ENCODE measurements around the gene TGM2.

TGM2 gene

DNA sequence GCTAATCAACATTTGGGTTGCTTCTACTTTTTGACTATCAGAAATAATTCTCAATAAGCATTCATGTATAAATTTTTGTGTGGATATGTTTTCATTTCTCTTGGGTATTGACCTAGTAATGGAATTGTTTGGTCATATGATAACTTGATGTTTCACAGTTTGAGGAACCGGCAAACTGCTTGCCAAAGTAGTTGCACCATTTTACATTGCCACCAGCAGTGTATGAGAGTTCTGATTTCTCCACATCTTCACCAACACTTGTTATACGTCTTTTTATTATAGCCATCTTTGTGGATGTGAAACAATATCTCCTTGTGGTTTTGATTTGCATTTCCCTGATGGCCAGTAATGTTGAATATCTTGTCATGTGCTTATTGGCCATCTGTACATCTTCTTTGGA, 42.6 kb upstream of the TGM2 start:
- Histone ChIP-seq H3K27ac (ENCODE audit: low read depth, low read length) (no peak overlapping the region), H3K4me1 (ENCODE audit: insufficient read depth, low read length) (peaks cover 3% of the 10 kb centered on the region), H3K27me3 (ENCODE audit: control insufficient read depth in 1 of 2, insufficient read depth in 2 of 2, low read length in 2 of 2) (no peaks in the 10 kb centered on the region), H3K36me3 (ENCODE audit: insufficient read depth, low read length) (no peaks in the 10 kb centered on the region), H3K9me3 (ENCODE audit: low read length) (no peaks in the 10 kb centered on the region), H3K9ac (ENCODE audit: low read length) (no peak overlapping the region), H3K4me3 (ENCODE audit: low read depth in 1 of 2, low read length in 2 of 2) (no peak overlapping the region)

DNA sequence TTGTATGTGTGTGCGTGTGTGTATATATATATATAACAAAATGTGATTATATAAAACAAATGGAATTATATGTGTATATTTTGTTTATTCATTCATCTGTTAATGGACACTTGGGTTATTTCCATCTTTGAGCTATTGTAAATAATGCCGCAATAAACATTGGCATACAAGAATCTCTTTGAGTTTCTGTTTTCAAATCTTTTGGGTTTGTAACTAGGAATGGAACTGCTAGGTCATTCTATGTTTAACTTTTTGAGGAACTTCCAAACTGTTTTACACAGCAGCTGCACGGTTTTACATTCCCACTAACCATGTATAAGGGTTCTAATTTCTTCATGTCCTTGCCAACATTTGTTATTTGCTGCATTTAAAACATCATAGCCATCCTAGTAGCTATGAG, 39.9 kb upstream of the TGM2 start:
- no peaks in the 10 kb centered on the region for H3K36me3 ChIP-seq (ENCODE audit: insufficient read depth, low read length)
- no peak overlapping the region for H3K4me3 ChIP-seq (ENCODE audit: low read depth in 1 of 2, low read length in 2 of 2)
- no peak overlapping the region for H3K27ac ChIP-seq (ENCODE audit: low read depth, low read length)
- no peak overlapping the region for H3K9ac ChIP-seq (ENCODE audit: low read length)
- no peaks in the 10 kb centered on the region for H3K4me1 ChIP-seq (ENCODE audit: insufficient read depth, low read length)
- no peaks in the 10 kb centered on the region for H3K9me3 ChIP-seq (ENCODE audit: low read length)
- no peaks in the 10 kb centered on the region for H3K27me3 ChIP-seq (ENCODE audit: control insufficient read depth in 1 of 2, insufficient read depth in 2 of 2, low read length in 2 of 2)

DNA sequence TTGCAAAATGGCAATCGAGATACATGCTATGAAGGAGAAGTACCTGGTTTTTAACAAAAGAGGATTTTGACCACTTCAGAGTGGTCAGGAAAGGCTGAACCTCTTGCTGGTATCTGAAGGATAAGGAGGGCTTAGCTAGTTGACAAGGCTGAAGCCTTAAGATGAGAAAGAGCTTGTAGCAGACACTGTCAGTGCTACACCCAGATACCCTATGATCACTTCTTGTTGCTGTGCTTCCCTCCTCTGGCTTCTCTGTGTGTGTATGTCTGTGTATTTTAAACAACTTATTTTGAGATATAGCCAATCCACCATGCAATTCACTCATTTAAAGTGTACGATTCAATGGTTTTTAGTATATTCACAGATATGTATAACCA, 38.9 kb upstream of the TGM2 start:
- Histone ChIP-seq H3K9me3 (ENCODE audit: low read length) (no peaks in the 10 kb centered on the region), H3K36me3 (ENCODE audit: insufficient read depth, low read length) (no peaks in the 10 kb centered on the region), H3K4me3 (ENCODE audit: low read depth in 1 of 2, low read length in 2 of 2) (no peak overlapping the region), H3K9ac (ENCODE audit: low read length) (no peak overlapping the region), H3K27ac (ENCODE audit: low read depth, low read length) (no peak overlapping the region), H3K4me1 (ENCODE audit: insufficient read depth, low read length) (no peaks in the 10 kb centered on the region), H3K27me3 (ENCODE audit: control insufficient read depth in 1 of 2, insufficient read depth in 2 of 2, low read length in 2 of 2) (no peaks in the 10 kb centered on the region)

DNA sequence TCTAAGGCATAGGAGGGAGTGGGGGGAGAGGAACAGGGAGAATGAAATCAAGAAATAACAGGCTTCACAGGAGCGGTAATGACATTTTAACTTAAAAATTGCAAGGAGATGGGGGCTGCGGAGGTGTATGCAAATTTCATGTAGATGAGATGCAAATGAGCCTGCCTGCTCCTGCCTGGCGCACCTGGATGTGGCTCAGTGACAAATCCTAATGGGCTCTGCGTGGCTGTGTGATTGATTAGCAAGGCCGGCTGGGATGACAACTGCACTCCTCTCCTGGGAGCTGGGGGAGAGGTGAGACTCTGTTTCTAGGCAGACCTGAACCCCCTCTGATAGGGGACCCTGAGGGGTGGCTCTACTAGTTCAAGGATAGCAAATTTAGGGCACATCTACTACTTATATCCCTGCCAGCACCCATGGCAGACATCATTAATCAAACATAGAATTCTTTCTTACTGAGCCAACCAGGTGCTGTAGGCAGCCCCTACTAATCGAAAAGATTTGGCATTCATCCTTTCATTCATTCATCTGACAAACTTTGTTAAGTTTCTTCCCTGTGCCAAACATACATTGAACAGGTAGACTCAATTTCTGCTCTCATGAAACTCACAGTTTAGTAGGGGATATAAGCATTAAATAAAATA, 38.4 kb upstream of the TGM2 start:
- Histone ChIP-seq H3K9ac (ENCODE audit: low read length) (no peak overlapping the region), H3K36me3 (ENCODE audit: insufficient read depth, low read length) (no peaks in the 10 kb centered on the region), H3K4me1 (ENCODE audit: insufficient read depth, low read length) (no peaks in the 10 kb centered on the region), H3K27me3 (ENCODE audit: control insufficient read depth in 1 of 2, insufficient read depth in 2 of 2, low read length in 2 of 2) (no peaks in the 10 kb centered on the region), H3K4me3 (ENCODE audit: low read depth in 1 of 2, low read length in 2 of 2) (no peak overlapping the region), H3K27ac (ENCODE audit: low read depth, low read length) (no peak overlapping the region), H3K9me3 (ENCODE audit: low read length) (no peaks in the 10 kb centered on the region)

DNA sequence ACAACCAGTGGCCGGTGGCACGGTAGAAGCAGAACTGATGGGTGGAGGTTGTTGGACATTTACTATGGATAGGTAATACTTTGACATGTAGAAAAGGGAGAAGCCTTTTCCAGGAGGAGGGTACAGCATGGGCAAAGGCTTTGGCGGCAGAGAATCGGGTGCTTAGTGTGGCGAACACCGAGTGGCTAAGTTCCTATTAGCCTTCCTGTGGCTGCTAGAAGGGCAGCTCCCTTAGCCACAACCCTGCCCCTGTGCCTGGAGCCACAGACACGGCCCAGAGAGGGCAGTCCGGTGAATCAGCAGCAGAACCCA, 37.9 kb upstream of the TGM2 start:
- Histone ChIP-seq H3K27ac (ENCODE audit: low read depth, low read length) (no peak overlapping the region), H3K4me3 (ENCODE audit: low read depth in 1 of 2, low read length in 2 of 2) (no peak overlapping the region), H3K36me3 (ENCODE audit: insufficient read depth, low read length) (no peaks in the 10 kb centered on the region), H3K27me3 (ENCODE audit: control insufficient read depth in 1 of 2, insufficient read depth in 2 of 2, low read length in 2 of 2) (no peaks in the 10 kb centered on the region), H3K9me3 (ENCODE audit: low read length) (no peaks in the 10 kb centered on the region), H3K9ac (ENCODE audit: low read length) (no peak overlapping the region), H3K4me1 (ENCODE audit: insufficient read depth, low read length) (no peaks in the 10 kb centered on the region)

DNA sequence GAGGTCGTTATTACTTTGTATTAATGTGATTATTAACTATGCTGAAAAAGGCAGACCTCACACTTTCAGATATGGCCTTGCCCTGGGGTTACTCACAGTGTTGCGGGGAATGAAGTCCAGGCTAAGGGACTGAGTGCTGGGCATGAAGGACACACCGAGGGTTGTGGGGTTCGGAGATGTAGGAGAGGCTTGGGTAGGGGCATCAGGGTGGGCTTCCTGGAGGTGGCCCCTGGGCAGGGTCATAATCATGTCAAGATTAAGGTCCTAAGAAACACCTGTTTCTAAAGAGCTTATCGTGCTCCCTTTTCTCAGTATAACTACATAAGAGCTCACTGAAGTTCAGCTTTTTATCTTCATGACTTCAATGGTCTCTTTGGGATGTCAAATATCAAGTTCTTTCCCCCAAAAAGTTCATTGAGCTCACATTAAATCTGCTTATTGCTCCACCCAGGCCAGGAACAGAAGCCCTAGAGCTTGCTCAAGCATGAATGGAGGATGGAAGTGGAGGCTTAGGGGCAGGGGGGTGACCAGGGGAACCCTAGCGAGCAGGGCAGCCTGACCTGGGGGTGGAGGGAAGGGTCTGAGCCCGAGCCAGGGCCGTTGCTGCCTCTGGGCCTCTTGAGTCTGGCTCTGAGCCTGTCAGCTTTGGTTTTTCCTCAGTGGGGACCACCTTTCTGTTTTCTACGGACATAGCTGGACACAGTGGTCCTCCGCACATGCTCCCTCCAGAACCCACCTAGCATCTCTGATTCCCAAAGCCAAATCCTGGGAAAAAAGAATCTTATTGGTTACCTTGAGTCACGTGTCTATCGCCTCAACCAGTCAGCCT, 37.3 kb upstream of the TGM2 start:
- H3K4me1 ChIP-seq (ENCODE audit: insufficient read depth, low read length) = no peaks in the 10 kb centered on the region
- H3K9me3 ChIP-seq (ENCODE audit: low read length) = no peaks in the 10 kb centered on the region
- no peak overlapping the region for H3K9ac ChIP-seq (ENCODE audit: low read length)
- no peaks in the 10 kb centered on the region for H3K36me3 ChIP-seq (ENCODE audit: insufficient read depth, low read length)
- no peaks in the 10 kb centered on the region for H3K27me3 ChIP-seq (ENCODE audit: control insufficient read depth in 1 of 2, insufficient read depth in 2 of 2, low read length in 2 of 2)
- no peak overlapping the region for H3K27ac ChIP-seq (ENCODE audit: low read depth, low read length)
- no peak overlapping the region for H3K4me3 ChIP-seq (ENCODE audit: low read depth in 1 of 2, low read length in 2 of 2)

DNA sequence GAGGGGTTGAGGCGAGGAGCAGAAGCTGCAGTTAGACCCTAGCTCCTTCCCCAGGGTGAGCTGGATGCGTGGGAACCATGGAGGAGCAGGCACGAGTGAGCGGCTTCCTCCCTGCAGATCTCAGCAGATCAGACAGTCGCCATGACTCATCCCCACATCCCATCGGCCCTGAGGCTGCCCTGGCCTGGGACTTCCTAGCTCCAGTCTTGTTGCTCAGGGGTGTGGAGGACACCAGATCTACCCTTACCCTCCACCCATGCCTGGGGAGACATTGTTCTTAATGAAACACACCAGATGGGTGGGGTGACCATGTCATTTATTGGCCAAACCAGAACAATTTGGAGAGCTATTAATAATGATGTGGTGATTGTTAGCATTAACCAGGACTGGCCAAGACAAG, 36.3 kb upstream of the TGM2 start:
- H3K4me3 ChIP-seq (ENCODE audit: low read depth in 1 of 2, low read length in 2 of 2) = no peak overlapping the region
- no peaks in the 10 kb centered on the region for H3K4me1 ChIP-seq (ENCODE audit: insufficient read depth, low read length)
- no peak overlapping the region for H3K9ac ChIP-seq (ENCODE audit: low read length)
- H3K27ac ChIP-seq (ENCODE audit: low read depth, low read length) = no peak overlapping the region
- no peaks in the 10 kb centered on the region for H3K36me3 ChIP-seq (ENCODE audit: insufficient read depth, low read length)
- no peaks in the 10 kb centered on the region for H3K9me3 ChIP-seq (ENCODE audit: low read length)
- H3K27me3 ChIP-seq (ENCODE audit: control insufficient read depth in 1 of 2, insufficient read depth in 2 of 2, low read length in 2 of 2) = no peaks in the 10 kb centered on the region

DNA sequence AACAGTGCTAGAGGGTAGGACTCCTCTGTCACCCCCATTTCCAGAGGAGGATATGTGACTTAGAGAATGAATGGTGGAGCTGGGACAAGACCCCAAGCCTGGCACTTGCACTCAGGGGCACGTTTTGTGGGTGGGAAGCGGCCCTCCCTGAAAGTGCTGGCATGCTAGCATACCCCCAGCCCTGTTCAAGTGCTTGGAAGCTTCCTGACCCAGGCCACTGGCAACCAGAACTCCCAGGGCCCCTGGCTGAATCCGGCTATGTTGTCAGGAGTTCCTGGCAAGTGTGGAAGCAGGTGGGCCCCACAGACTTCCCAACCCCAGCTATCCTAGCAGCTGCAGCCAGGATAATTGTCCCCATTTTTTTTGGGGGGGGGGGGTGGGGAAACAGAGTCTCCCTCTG, 35.6 kb upstream of the TGM2 start:
- Histone ChIP-seq H3K27me3 (ENCODE audit: control insufficient read depth in 1 of 2, insufficient read depth in 2 of 2, low read length in 2 of 2) (no peaks in the 10 kb centered on the region), H3K4me1 (ENCODE audit: insufficient read depth, low read length) (no peaks in the 10 kb centered on the region), H3K9me3 (ENCODE audit: low read length) (no peaks in the 10 kb centered on the region), H3K27ac (ENCODE audit: low read depth, low read length) (no peak overlapping the region), H3K36me3 (ENCODE audit: insufficient read depth, low read length) (no peaks in the 10 kb centered on the region), H3K9ac (ENCODE audit: low read length) (no peak overlapping the region), H3K4me3 (ENCODE audit: low read depth in 1 of 2, low read length in 2 of 2) (no peak overlapping the region)

DNA sequence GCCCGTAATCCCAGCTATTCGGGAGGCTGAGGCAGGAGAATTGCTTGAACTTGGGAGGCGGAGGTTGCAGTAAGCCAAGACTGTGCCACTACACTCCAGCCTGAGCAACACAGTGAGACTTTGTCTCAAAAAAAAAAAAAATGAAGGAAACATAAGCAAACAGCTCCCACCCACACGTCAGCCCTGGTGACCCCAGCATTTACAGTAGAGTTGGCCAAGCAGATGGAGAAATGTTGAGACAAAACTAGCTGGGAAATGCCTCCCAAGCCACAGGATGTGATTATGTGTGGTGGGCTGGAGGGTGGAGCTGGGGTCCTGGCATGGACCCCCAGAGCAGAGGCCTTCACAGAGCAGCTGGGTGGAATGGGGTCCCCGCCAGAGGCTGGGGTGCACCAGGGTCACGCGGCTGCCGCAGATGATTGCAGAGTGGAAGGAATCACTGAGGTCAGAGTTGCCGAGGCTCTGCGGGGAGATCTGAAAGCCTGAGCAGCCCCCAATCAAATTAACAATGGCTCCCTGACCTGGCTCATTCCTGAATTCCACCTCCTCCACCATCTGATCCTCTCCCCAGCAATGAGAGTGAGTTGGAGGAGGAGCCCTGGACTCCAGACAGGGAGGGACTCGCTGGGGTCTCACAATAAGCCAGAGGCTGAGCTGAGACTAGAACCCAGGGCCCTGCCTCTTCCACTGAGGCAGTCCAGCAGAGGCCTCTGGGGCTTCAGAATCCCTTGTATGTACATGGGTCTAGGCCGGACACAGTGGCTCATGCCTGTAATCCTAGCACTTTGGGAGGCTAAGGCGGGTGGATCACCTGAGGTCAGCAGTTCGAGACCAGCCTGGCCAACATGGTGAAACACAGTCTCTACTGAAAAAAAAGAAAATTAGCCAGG, 34.7 kb upstream of the TGM2 start:
- H3K27me3 ChIP-seq (ENCODE audit: control insufficient read depth in 1 of 2, insufficient read depth in 2 of 2, low read length in 2 of 2) = no peaks in the 10 kb centered on the region
- no peaks in the 10 kb centered on the region for H3K4me1 ChIP-seq (ENCODE audit: insufficient read depth, low read length)
- H3K36me3 ChIP-seq (ENCODE audit: insufficient read depth, low read length) = no peaks in the 10 kb centered on the region
- H3K9me3 ChIP-seq (ENCODE audit: low read length) = no peaks in the 10 kb centered on the region
- no peak overlapping the region for H3K9ac ChIP-seq (ENCODE audit: low read length)
- H3K4me3 ChIP-seq (ENCODE audit: low read depth in 1 of 2, low read length in 2 of 2) = no peak overlapping the region
- no peak overlapping the region for H3K27ac ChIP-seq (ENCODE audit: low read depth, low read length)

DNA sequence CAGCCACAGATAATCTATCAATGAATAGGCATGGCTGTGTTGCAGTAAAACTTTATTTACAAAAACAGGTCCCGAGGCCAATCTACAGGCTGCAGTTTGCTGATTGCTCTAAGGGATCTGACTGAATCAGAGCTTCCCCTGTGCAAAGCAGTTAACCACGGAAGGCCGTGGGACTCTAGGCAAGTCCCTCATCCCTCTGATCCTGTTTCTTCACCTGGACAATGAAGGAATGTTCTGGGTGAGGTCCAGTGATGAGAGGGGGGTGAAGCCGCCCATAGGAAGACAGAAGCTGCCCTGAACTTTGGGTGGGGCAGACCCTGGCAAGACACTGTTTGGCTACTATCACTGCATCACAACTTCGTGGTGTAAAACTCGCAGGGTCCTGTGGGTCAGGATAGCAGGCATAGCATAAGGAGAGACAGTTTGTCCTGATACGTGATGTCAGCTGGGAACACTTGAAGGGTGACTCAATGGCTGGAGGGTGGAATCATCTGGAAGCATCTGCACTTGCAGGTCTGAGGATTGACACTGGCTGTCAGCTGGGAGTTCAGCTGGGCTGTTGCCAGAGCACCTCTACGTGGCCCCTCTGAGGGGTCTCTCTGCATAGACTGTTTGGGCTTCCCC, 33.3 kb upstream of the TGM2 start:
- no peaks in the 10 kb centered on the region for H3K9me3 ChIP-seq (ENCODE audit: low read length)
- H3K27me3 ChIP-seq (ENCODE audit: control insufficient read depth in 1 of 2, insufficient read depth in 2 of 2, low read length in 2 of 2) = no peaks in the 10 kb centered on the region
- no peak overlapping the region for H3K4me3 ChIP-seq (ENCODE audit: low read depth in 1 of 2, low read length in 2 of 2)
- H3K36me3 ChIP-seq (ENCODE audit: insufficient read depth, low read length) = no peaks in the 10 kb centered on the region
- H3K9ac ChIP-seq (ENCODE audit: low read length) = no peak overlapping the region
- no peaks in the 10 kb centered on the region for H3K4me1 ChIP-seq (ENCODE audit: insufficient read depth, low read length)
- H3K27ac ChIP-seq (ENCODE audit: low read depth, low read length) = no peak overlapping the region

DNA sequence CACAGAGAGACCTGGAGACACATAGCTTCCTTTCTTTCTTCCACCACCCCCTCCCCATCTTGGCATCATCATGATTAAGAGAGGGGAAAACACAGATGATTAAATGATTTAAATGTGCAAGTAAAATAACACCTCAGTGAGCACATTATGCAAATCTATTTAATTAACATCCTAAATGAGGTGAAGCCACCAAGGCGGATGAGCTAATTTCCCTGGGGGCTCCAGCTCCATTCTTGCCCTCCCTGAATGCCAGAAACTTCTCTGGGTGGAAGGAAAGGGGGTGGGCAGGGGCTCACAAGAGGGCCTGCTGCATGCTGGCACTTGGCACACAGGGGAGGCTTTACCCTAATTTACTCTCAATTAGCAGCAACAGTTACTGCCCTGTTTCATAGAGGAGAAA, 32.5 kb upstream of the TGM2 start:
- H3K36me3 ChIP-seq (ENCODE audit: insufficient read depth, low read length) = no peaks in the 10 kb centered on the region
- H3K4me1 ChIP-seq (ENCODE audit: insufficient read depth, low read length) = no peaks in the 10 kb centered on the region
- H3K9me3 ChIP-seq (ENCODE audit: low read length) = no peaks in the 10 kb centered on the region
- no peak overlapping the region for H3K4me3 ChIP-seq (ENCODE audit: low read depth in 1 of 2, low read length in 2 of 2)
- H3K27ac ChIP-seq (ENCODE audit: low read depth, low read length) = no peak overlapping the region
- H3K27me3 ChIP-seq (ENCODE audit: control insufficient read depth in 1 of 2, insufficient read depth in 2 of 2, low read length in 2 of 2) = no peaks in the 10 kb centered on the region
- no peak overlapping the region for H3K9ac ChIP-seq (ENCODE audit: low read length)

All from muscle layer of colon (tissue), 2 donors.